ENCODE results near the gene PMS1.

DNA sequence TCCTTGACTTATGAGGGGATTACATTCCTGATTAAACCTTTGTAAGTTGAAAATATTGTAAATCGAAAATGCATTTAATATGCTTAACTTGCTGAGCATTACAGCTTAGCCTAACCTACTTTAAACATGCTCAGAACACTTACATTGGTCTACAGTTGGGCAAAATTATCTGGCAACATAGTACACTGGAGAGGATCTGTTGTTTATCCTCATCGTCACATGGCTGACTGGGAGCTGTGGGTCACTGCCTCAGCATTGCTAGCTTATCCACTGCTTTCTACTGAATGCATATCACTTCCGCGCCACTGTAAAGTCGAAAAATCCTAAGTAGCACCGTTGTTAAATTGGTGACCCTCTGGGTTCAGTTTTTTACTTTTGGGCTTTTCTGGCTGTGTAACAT, 13.7 kb downstream of the PMS1 start:
- TF ChIP-seq CTCF (optimal IDR thresholded peaks at IDR 0.05 in 1 of 3, IDR thresholded peaks at IDR 0.05 in 1 of 3, conservative IDR thresholded peaks at IDR 0.05 in 1 of 3; ENCODE audit: extremely low read depth in 1 of 3, insufficient read depth in 2 of 3, low read length in 3 of 3) (no peak), EZH2 (IDR thresholded peaks at IDR 0.05; ENCODE audit: low read length) (no peak)

Measured in keratinocyte (primary cell).